ENCODE data around the gene HIVEP2.

Gene HIVEP2

GRCh38 chr6:142839686-142840040, 105.3 kb downstream of the HIVEP2 start:
- DNase-seq: no peak

GRCh38 chr6:142838821-142839685, 105.9 kb downstream of the HIVEP2 start:
- no peak for DNase-seq

DNA sequence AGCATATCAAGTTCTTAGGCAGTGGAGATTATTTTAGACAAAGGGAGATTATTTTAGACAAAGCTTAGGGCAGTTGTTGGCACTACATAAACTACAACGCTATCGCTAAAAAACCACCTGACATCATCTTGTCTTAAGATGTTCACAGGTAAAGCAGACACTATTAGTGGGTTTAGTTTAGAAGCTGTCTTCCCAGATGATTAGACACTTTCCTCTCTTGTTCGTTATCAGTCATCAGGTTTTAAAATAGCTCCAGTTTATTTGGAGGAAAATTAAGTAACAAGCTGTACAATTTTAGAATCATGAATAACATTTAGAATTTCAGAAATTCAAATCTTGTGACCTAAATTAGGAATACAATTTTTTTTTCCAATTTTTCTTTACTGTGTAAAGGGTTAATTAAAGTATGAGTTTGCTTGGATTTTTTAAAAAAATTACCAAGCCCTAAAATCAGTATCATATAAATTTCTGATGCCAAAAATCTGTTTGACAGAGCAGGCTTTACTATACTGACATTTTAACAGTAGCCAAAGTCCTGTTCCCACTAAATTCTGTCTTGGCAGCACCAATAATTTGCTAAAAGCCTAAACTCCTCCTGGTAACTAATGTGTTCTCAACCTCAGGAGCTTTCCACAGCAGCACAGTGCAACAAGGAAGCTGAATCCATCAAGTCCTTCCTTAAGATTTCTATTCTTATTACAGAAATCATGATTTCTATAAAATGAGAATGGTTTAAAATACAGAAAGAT, 109.0 kb downstream of the HIVEP2 start:
- DNase-seq: no peak

GRCh38 chr6:142834853-142835252, 110.1 kb downstream of the HIVEP2 start:
- DNase-seq: no peak

- no peak for DNase-seq
Observed at GRCh38 chr6:142833798-142834197, 111.2 kb downstream of the HIVEP2 start.

DNA sequence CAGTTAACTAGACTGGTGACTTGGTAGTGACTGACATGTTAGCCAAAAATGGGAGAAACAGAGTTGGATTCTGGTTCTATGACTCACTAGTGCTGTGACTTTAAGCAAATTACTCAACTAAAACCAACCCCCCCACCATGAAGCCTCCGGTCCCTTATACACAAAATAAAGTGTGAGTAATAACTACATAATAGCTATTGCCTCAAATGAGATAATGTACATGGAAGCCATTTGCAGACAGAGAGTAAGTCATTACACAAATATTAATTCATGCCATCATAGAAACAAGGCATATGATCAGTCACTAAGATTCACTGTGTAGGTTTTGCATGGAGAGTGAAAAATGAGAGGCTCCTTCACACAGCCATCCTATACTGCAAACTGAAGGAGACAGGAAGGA, 111.9 kb downstream of the HIVEP2 start:
- no peak for DNase-seq

GRCh38 chr6:142830807-142831206, 114.2 kb downstream of the HIVEP2 start:
- no peak for DNase-seq

- no peak for DNase-seq
Observed at GRCh38 chr6:142830116-142830710, 114.8 kb downstream of the HIVEP2 start.

DNA sequence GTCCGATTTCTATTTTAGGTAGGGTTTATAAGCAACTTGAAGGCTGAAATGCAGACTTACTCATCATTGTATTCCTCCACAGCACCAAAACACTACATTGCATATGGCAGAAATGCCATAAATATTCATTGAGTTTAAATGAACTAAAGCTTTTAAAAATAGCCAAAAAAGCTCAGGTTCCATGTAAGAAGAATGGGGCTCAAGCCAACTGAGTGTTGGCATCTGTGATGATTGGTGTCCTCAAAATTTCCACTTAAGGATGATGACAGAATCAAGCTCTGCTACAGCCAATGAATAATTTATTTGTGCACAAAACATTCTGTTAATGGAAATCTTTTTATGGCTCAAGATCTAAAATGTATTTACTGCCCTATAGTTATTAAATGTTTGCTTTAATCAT, 115.4 kb downstream of the HIVEP2 start:
- no peak for DNase-seq

- DNase-seq: no peak
Observed at GRCh38 chr6:142827991-142828390, 117.0 kb downstream of the HIVEP2 start.

DNA sequence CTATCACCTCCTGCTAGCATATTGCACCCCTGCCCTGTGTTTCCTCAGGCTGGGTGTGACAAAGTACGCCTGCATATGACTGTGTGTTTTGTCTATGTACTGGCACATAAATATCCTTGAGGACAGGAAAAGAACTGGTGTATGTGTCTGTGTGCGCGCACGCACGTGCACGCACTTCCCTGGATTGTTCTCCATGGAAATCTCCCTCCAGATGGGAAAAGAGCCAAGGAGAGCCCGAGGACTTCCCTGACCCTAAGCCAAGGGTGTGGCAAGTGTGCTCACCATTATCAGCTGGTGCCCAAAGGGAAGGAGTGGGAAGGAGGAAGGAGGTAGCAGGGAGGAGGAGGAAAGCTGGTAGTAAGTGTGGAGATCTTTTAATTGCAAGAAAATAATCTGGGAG, 117.6 kb downstream of the HIVEP2 start:
- DNase-seq: no peak

DNA sequence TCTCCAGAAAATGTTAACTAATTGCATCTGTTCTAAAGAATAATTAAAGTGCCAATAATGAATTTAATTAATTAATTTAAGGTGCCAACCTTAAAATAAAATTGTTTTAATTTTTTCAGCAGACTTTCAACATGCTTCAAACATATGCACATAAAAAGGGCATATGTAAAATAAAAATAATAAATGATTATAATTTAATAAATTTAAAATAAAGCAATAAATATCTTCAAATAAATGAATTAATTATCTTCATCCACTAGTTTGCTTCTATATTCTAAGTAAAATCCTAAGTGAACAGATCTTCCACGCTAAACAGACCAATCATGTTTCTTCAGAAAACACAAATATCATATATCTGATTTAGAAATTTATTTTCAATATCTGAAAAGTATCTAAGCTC, 119.2 kb downstream of the HIVEP2 start:
- DNase-seq: no peak

- DNase-seq: no peak
Observed at GRCh38 chr6:142824426-142824825, 120.5 kb downstream of the HIVEP2 start.

GRCh38 chr6:142823256-142823902, 121.6 kb downstream of the HIVEP2 start:
- DNase-seq: no peak

DNA sequence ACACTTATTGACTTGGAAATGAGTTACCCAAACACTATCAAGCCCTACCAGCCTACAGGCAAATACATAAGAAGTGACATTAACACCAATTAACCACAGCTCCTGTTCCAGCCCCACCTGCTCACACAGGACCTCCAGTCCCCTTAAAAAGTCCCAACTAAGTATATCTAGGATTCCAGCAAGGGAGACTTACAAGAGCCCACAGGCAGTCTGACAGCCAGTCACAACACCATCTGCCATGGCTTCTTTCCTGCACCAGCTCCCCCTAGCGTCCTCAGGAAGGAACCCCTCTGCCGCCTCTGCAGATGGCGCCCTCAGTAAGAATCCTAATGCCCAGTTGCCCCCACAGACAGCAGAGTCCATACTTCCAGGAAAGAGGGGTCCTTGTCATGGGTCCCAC, 122.1 kb downstream of the HIVEP2 start:
- DNase-seq: no peak

DNA sequence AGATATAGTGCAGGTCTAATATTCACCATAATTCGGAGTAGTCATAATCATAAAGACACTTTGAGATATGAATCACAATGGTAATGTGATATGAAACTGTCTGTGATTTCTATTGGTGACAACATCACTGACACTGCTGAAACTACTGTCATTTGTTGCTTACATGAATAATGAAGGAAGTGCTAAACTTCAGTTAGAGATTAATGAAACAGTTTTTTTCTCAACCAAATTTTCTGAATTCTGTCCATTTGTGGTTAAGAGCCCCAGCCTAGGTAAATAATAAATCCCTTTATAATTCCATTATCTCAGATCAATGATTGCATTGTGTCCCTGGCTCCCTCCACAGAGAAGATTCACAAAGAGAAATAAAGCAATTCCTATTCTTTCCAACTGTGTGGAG, 122.6 kb downstream of the HIVEP2 start:
- no peak for DNase-seq

DNA sequence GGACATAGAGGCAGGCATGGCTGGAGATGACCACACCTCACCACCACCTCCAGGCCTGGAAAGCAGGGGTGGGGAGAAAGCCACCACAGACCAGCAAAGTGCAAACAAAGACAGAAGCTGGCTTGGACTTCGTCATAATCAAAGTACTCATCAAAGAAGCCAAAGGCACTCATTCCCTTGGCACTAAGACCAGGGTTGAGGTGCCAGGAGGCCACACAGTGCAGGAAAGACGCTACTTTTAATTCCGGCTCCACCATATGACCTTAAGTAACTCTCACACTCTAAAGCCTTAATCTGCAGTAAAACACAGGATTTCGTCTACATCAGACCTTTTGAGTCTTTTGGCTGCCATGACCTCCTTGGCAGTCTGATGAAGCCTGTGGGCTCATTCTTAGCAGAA, 123.1 kb downstream of the HIVEP2 start:
- DNase-seq: no peak

- no peak for DNase-seq
Observed at GRCh38 chr6:142821164-142821716, 123.7 kb downstream of the HIVEP2 start.

DNA sequence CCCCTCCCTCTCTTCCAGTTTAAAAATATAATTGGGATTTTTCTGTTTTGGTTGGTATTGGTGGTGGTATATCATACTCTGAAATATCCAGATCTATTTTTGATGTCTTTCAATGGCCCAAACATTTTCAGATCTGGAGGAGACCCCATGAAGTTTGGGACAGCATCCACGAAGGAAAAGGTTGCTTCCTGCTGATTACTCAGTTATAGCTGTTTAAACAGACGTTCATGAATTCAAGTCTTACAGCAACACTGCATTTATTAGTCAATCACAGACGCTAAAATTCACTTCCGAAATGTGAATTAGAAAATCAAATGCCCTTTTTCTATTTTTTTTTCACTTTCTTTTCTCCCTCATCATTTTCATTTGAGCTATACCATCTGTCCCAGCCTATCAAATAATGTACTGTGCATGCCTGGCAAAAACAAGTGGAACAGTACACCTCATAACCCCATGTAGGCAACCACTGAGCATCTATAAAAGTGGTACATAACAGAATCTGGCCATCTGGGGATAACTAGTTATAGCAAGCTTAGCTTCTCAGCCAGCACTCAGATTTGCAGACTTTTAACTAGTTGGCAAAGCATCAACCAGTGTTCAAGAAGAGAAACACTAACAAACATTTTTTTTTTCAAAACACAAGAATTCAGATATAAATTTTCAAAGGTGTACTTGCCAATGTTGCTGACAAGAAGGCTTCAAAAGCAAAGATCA, 124.5 kb downstream of the HIVEP2 start:
- no peak for DNase-seq

DNA sequence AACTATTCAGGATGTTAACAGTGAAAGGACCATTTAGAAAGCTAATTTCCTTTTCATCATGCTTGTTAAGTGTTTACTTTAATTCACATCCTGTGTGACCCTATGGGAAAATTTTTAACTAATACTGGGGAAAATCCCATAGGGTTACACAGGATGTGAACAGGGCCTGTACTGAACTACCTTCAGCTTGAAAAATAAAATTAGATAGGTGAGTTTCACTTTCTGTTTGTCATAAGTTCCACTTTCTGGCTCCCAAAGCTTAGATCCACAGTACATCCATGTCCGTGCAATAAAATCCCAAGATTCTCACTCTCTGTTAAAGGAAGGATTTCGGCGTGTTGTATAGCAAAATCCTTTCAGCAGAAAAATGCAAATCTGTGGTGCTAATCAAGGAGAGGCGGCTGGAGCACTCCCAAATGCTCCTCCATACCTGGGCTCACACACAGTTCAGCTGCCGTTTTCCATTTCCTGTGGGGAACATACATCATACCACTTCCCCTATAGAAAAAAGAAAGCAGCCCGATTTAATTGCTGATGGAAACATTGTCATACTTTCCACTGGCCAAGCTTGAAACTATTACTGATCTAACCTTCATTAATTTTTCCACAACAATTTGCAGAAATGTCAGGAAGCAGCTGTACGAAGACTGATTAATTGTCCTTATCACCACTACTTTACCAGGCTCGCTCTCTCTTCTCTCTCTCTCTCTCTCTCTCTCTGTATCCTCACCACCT, 125.2 kb downstream of the HIVEP2 start:
- DNase-seq: no peak

DNA sequence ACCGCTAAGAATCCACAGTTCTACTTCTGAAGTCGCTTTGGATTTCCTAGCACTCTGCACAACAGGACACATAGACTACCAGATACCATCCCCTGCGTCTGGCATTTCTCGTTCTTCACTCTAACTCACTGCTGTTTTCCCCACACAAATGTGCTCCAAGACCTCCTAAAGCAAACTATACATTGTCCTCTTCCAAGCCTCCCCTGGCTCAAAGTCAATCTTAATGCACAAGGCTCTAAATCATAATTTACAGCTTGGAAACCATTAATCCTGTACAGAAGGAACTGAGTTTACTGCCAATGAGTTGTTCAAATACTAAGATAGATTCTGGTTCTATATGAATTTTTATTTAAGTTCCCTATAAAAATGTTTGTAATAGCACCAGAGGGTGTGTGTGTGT, 128.5 kb downstream of the HIVEP2 start:
- DNase-seq: no peak

DNA sequence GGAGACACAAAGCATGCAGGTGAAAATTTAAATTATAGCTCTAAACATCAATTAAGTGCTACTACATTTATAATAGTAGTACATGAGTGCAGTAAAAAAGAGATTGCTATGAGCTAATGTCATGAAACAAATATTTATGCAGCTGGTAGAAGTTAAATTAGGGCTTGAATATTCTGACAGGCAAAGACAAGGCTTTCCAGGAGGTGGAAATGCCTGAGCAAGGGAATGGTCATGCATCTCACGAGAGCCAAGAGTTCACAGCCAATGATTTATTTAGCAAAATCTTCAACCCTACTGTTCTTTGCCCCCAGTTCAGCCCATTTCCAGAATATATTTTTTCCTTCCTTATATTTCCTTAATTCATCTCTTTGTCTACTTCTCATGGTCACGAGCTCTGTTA, 128.9 kb downstream of the HIVEP2 start:
- no peak for DNase-seq
